ENCODE results near the gene GGT1. TPM values are rescaled to one million over a fixed set of nuclear protein-coding genes. Genes with fewer than 3 reads are reported as not detected.

The GGT1 gene
- total and polyA plus RNA-seq, 8 donors = 5.3 to 87.1 (median 21.3) TPM

DNA sequence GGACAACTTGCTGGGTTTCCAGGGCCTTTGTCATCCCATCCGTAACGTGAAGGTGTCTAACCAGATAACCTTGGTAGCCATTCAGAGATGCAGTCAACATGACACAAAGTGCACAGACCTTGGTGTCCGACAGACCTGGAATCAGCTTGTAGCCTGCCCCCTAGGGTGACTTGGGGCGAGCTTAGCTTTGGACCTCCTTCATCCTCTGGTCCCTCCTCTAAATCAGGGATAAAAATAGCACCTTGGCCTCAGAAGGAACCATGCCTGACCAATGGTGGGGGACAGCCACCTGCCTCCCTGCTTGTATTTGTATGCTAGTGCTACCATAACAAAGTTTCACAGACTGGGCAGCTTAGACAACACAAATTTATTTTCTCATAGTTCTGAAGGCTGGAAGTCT, 43.5 kb upstream of the GGT1 start:
- intact Hi-C loops (cut with DNase I; ENCODE audit: low total_unique reads) = no loop called here
- WGBS, 5 donors = 40 to 64% (median 51%) methylated on average over 4 of the region's 4 CpGs
- H3K27me3 ChIP-seq = no peaks in the 10 kb centered on the region
- no peak for DNase-seq
- H3K9me3 ChIP-seq = no peaks in the 10 kb centered on the region
- peaks cover 35 to 72% (median 57%) of the 10 kb centered on the region in 4 donors for H3K36me3 ChIP-seq
- no peak overlapping the region for H3K27ac ChIP-seq
- H3K4me3 ChIP-seq = no peak overlapping the region
- TF ChIP-seq POLR2A (IDR thresholded peaks at IDR 0.05) (no peak), EP300 (IDR thresholded peaks at IDR 0.05) (no peak), POLR2AphosphoS5 (IDR thresholded peaks at IDR 0.05) (no peak)
- TF ChIP-seq, protein P1, sequence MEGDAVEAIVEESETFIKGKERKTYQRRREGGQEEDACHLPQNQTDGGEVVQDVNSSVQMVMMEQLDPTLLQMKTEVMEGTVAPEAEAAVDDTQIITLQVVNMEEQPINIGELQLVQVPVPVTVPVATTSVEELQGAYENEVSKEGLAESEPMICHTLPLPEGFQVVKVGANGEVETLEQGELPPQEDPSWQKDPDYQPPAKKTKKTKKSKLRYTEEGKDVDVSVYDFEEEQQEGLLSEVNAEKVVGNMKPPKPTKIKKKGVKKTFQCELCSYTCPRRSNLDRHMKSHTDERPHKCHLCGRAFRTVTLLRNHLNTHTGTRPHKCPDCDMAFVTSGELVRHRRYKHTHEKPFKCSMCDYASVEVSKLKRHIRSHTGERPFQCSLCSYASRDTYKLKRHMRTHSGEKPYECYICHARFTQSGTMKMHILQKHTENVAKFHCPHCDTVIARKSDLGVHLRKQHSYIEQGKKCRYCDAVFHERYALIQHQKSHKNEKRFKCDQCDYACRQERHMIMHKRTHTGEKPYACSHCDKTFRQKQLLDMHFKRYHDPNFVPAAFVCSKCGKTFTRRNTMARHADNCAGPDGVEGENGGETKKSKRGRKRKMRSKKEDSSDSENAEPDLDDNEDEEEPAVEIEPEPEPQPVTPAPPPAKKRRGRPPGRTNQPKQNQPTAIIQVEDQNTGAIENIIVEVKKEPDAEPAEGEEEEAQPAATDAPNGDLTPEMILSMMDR (IDR thresholded peaks at IDR 0.05) = no peak
- peaks cover 21 to 61% (median 45%) of the 10 kb centered on the region in 4 donors for H3K4me1 ChIP-seq

DNA sequence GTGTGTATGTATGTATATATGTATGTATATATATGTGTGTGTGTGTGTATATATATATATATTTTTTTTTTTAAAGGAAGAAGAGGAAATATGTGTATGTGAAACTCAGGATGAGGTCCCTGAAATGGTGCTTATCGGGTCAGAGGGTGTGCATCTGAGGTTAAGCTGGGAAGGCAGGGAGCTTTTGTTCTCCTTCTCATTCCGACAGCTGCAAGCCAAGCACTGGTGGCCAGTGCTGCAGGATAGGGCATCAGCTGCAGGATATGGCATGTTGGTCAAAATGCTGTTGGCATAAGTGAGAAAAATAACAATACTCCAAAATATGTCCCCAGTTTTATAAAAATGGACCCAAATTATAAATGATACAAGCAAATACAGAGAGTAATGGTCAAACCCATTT, 39.7 kb upstream of the GGT1 start:
- 88 to 96% (median 91%) methylated on average over 2 of the region's 2 CpGs for WGBS, 5 donors

DNA sequence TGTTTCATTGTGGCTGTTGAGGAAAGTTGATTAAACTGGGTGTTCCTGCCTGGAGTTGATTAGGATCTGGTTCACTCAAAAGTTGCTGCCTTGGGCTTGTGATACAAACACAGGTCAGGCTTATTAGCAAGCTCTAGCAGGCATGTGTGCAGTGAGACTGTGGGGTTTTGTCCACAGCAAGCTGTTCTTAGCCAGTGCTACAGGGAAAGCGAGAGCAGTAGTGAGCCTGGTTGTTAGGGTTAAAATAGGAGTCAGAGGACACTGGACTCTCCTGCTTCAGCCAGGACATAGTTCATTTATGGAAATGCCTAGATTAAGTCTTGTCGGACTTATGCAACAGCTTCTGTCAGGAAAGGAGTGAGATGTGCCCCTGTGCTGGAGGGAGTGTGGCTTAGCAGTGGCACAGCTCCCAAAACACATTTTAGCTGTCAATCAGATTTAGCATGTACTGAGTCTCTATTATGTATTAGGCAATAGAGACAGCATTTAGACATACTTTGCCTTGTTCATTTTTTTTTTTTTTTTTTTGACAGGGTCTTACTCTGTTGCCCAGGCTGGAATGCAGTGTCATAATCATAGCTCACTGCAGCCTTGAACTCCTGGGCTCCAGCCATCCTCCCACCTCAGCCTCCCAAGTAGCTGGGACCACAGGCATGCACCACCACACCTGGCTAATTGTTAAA, 38.5 kb upstream of the GGT1 start:
- intact Hi-C loops (cut with DNase I; ENCODE audit: low total_unique reads) = no loop called here
- no peak for DNase-seq
- Histone ChIP-seq H3K4me1 (peaks cover 13 to 56% (median 33%) of the 10 kb centered on the region in 4 donors), H3K4me3 (no peak overlapping the region), H3K27ac (no peak overlapping the region), H3K36me3 (peaks cover 38 to 90% (median 70%) of the 10 kb centered on the region in 4 donors), H3K9me3 (no peaks in the 10 kb centered on the region), H3K27me3 (no peaks in the 10 kb centered on the region)
- WGBS, 5 donors = 48 to 74% (median 63%) methylated on average over 2 of the region's 2 CpGs
- no peak for TF ChIP-seq POLR2A (IDR thresholded peaks at IDR 0.05)
- TF ChIP-seq EP300 (IDR thresholded peaks at IDR 0.05) = no peak
- TF ChIP-seq, protein P1 (IDR thresholded peaks at IDR 0.05) = no peak
- TF ChIP-seq POLR2AphosphoS5 (IDR thresholded peaks at IDR 0.05) = no peak

More for the DNA sequence above, 39.7 kb upstream of the GGT1 start:
- peaks cover 20 to 68% (median 41%) of the 10 kb centered on the region in 4 donors for H3K4me1 ChIP-seq
- no peak overlapping the region for H3K27ac ChIP-seq
- no peak for DNase-seq
- intact Hi-C loops (cut with DNase I; ENCODE audit: low total_unique reads) = no loop called here
- TF ChIP-seq POLR2AphosphoS5 (IDR thresholded peaks at IDR 0.05) = no peak
- TF ChIP-seq EP300 (IDR thresholded peaks at IDR 0.05) = no peak
- TF ChIP-seq POLR2A (IDR thresholded peaks at IDR 0.05) = no peak
- TF ChIP-seq, protein P1 (IDR thresholded peaks at IDR 0.05) = no peak
- H3K36me3 ChIP-seq = peaks cover 37 to 90% (median 70%) of the 10 kb centered on the region in 4 donors
- no peaks in the 10 kb centered on the region for H3K27me3 ChIP-seq
- no peaks in the 10 kb centered on the region for H3K9me3 ChIP-seq
- H3K4me3 ChIP-seq = no peak overlapping the region

DNA sequence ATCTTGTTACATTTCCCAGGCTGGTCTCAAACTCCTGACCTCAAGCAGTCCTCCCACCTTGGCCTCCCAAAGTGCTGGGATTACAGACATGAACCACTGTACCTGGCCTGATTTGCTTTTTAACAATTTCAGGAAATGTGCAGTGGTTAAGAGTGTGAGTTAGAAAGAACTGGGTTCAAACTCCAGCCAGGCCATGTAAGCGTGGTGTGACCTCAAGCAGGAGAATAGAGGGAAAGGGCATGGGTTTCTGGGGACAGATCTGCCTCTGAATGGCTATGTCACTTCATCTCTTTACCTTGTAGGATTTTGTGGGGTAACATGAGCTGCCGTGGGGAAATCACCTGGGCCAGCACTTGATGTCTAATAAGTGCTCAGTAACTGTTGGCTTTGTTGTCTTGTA, 37.9 kb upstream of the GGT1 start:
- intact Hi-C loops (cut with DNase I; ENCODE audit: low total_unique reads) = no loop called here
- Histone ChIP-seq H3K27ac (no peak overlapping the region), H3K9me3 (no peaks in the 10 kb centered on the region), H3K27me3 (no peaks in the 10 kb centered on the region), H3K4me3 (no peak overlapping the region), H3K36me3 (peaks cover 41 to 90% (median 71%) of the 10 kb centered on the region in 4 donors), H3K4me1 (peaks cover 13 to 50% (median 31%) of the 10 kb centered on the region in 4 donors)
- DNase-seq = no peak
- TF ChIP-seq EP300 (IDR thresholded peaks at IDR 0.05) (no peak), POLR2AphosphoS5 (IDR thresholded peaks at IDR 0.05) (no peak), POLR2A (IDR thresholded peaks at IDR 0.05) (no peak)
- TF ChIP-seq, protein P1 (IDR thresholded peaks at IDR 0.05) = no peak
- WGBS, 5 donors = 84 to 97% (median 87%) methylated on average over 2 of the region's 2 CpGs
